CD4-positive, alpha-beta T cell treated with Interferon gamma for 1 hour (primary cell): Measurements from ENCODE around the gene THOC1.
"Not testable (repeated sequence)": the region's sequence is repeated elsewhere in the genome, so short reads cannot be mapped to it uniquely, and the experiment has no call there.

Experiments used
- DNase-seq: peaks from one replicate; pipeline ENCODE4 v3.0.0-alpha.2; 2020

THOC1 gene

GRCh38 chr18:267688-268552 is at the start of gene THOC1:
Gene THOC1 (minus strand): TSS chr18:268047. CDS start chr18:268019, 28 bp downstream.
- peak; percentile 93 for DNase-seq

- no peak for DNase-seq
Measured at GRCh38 chr18:317618-318017, 49.8 kb upstream of the THOC1 start.

GRCh38 chr18:316393-316792 is 48.5 kb upstream of the THOC1 start:
- DNase-seq = no peak

GRCh38 chr18:313931-314330 is 46.1 kb upstream of the THOC1 start:
- DNase-seq = no peak

GRCh38 chr18:312415-312814 is 44.6 kb upstream of the THOC1 start:
- DNase-seq = no peak

- no peak for DNase-seq
Measured at GRCh38 chr18:310042-310441, 42.2 kb upstream of the THOC1 start.

- not testable (repeated sequence) for DNase-seq
Measured at GRCh38 chr18:308086-308485, 40.2 kb upstream of the THOC1 start.

- DNase-seq = no peak
Measured at GRCh38 chr18:306608-307255, 38.9 kb upstream of the THOC1 start.

GRCh38 chr18:305003-305501 is 37.2 kb upstream of the THOC1 start:
- DNase-seq = no peak

GRCh38 chr18:303607-304006 is 35.8 kb upstream of the THOC1 start:
- no peak for DNase-seq

- DNase-seq = no peak
Measured at GRCh38 chr18:303011-303410, 35.2 kb upstream of the THOC1 start.

- no peak for DNase-seq
Measured at GRCh38 chr18:302097-302496, 34.2 kb upstream of the THOC1 start.

- no peak for DNase-seq
Measured at GRCh38 chr18:297936-298335, 30.1 kb upstream of the THOC1 start.

GRCh38 chr18:295756-296490 is 28.1 kb upstream of the THOC1 start:
- no peak for DNase-seq

GRCh38 chr18:294566-294965 is 26.7 kb upstream of the THOC1 start:
- no peak for DNase-seq

- DNase-seq = no peak
Measured at GRCh38 chr18:293536-293935, 25.7 kb upstream of the THOC1 start.

- DNase-seq = no peak
Measured at GRCh38 chr18:292271-292670, 24.4 kb upstream of the THOC1 start.

- DNase-seq = not testable (repeated sequence)
Measured at GRCh38 chr18:289970-290369, 22.1 kb upstream of the THOC1 start.

GRCh38 chr18:289026-289425 is 21.2 kb upstream of the THOC1 start:
- no peak for DNase-seq

GRCh38 chr18:286515-287310 is 18.9 kb upstream of the THOC1 start:
- no peak for DNase-seq

- no peak for DNase-seq
Measured at GRCh38 chr18:285817-286216, 18.0 kb upstream of the THOC1 start.

GRCh38 chr18:275486-275885 is 7.6 kb upstream of the THOC1 start:
- DNase-seq = no peak

GRCh38 chr18:274313-274712 is 6.5 kb upstream of the THOC1 start:
- DNase-seq = no peak
